ENCODE data around the gene GSPT1.
A peak's percentile ranks its signal among the peaks of the same experiment; 100 is the strongest.
"Not testable (repeated sequence)": the region's sequence is repeated elsewhere in the genome, so short reads cannot be mapped to it uniquely, and the experiment has no call there.

GSPT1 gene

DNA sequence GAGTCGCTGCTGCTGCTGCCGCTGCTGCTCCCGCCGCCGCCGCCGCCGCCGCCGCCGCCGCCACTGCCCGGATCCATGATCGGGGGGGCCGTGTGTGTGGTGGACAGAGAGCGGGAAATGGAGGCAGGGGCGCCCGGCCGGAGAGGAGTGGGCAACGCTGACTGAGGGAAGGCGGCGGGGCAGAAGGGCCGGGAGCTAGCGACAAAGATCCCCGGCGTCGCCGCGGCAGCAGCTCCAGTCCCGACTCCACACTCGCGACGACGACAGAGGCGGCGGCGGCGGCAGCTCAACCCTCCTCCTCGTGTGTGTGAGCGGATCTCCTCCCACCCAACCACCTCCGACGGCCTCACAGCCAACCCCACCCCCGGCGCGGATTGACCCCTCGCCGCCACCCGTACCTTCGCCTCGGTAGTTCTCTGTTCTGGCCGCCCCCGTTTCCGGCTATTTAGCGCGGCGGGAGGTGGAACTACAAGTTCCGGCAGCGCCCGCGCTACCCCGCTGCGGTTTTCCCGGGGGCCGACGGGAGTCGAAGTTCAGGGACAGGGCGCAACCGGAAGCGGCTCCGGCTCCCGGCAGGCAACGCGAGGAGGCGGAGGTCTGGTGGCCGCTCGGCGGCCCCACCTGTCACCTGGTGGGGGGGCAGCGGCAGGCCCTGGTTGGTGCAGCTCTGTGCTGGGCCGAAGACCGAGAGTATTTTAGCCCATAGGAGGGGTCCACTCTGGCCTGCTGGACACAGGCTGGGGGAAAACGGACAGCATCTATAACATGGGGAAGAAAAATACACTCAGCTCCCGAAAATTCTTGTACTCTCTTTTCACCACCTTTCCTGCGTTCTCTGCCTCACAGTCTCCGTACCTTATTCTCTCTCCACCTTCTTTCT, at the start of gene GSPT1:
Gene GSPT1, minus strand, starts transcription at position 313 of the 880 bp plus-strand sequence. Its CDS starts 236 bp downstream, at position 77.
- DNase-seq, result peak; percentile 99

DNA sequence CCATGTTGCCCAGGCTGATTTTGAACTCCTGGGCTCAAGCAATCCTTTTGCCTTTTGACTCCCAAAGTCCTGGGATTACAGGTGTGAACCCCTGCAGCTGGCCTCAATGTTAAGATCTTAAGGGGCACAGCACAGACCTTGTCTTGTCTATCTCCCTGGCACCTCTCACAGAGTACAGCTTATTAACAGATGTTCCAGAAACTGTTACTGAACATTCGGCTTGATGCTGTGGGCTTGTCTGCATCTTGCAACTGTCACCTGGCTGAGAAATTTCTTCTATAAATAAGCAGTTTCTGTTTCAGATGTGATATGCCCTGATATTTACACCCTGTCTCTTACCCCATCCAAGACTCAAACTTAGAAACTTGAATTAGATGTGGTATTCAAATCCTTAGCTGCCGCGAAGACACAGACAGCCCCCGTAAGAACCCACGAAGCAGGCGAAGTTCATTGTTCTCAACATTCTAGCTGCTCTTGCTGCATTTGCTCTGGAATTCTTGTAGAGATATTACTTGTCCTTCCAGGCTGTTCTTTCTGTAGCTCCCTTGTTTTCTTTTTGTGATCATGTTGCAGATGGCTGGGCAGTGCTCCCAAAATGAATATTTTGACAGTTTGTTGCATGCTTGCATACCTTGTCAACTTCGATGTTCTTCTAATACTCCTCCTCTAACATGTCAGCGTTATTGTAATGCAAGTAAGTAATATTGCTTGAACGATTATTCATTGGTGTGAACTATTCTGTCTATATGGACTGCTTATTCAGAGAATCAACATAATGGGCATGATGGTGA, 49.2 kb upstream of the GSPT1 start, which contains the start of gene TNFRSF17:
Gene TNFRSF17, plus strand, starts transcription at position 450 of the 791 bp plus-strand sequence. Its CDS starts 115 bp downstream, at position 565.
- DNase-seq, result no peak

DNA sequence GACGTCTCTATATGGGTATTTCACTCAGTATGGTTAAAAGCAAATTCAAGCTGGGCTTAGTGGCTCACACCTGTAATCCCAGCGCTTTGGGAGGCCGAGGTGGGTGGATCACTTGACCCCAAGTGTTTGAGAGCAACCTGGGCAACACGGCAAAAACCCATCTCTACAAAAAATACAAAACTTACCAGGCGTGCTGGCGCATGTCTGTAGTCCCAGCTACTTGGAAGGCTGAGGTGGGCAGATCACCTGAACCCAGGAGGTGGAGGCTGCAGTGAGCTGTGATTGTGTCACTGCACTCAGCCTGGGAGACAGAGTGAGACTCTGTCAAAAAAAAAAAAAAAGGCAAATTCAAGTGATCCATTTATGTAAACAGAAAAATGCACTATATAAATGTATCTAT, 48.0 kb upstream of the GSPT1 start:
- no peak for DNase-seq

DNA sequence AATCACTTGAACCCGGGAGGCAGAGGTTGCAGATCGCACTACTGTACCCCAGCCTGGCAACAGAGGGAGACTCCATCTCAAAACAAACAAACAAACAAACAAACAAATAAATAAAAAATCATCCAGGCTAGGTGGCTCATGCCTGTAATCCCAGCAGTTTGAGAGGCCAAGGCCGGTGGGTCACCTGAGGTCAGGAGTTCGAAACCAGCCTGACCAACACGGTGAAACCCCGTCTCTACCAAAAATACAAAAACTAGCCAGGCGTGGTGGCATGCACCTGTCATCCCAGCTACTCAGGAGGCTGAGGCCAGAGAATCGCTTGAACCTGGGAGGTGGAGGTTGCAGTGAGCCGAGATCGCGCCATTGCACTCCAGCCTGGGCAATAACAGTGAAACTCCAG, 47.2 kb upstream of the GSPT1 start:
- not testable (repeated sequence) for DNase-seq

DNA sequence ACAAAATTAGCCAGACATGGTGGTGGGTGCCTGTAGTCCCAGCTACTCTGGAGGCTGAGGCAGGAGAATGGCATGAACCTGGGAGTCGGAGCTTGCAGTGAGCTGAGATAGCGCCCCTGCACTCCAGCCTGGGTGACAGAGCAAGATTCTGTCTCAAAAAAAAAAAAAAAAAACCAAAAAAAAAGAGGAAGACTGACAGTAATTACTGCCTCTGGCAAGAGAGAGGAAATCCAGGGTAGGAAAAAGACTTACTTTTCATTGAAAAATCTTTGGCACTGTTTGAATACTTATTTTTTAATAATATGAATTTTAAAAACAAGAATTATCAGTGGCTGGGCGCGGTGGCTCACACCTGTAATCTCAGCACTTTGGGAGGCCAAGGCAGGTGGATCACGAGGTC, 46.7 kb upstream of the GSPT1 start:
- peak in 1 of 3 donors; percentile 16 for DNase-seq

DNA sequence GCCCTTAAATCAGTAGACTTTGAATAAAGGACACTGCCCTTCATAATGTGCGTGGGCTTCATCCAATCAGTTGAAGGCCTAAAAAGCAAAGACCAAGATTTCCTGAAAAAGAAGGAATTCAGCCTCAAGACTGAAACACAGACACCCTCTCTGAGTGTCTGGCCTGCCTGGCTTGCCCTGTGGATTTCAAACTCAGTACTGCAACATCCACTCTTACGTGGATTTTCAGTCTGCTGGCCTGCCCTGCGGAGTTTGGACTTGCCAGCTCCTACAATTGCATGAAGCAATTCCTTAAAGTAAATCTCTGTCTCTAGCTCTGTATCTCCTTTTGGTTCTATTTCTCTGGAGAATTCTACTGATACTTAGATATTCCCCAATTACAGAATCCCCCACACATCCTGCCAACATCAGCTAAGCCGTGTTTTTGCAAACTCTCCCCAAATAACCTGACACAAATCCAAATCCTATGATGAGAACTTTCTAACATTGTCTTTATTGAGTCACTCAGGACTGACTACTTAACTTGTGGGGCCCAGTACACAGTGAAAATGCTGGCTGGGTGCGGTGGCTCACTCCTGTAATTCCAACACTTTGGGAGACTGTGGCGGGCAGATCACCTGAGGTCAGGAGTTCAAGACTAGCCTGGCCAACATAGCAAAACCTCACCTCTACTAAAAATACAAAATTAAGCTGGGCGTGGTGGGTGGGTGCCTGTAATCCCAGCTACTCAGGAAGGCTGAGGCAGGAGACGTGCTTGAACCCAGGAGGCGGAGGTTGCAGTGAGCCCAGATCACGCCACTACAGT, 42.0 kb upstream of the GSPT1 start:
- DNase-seq, result no peak

DNA sequence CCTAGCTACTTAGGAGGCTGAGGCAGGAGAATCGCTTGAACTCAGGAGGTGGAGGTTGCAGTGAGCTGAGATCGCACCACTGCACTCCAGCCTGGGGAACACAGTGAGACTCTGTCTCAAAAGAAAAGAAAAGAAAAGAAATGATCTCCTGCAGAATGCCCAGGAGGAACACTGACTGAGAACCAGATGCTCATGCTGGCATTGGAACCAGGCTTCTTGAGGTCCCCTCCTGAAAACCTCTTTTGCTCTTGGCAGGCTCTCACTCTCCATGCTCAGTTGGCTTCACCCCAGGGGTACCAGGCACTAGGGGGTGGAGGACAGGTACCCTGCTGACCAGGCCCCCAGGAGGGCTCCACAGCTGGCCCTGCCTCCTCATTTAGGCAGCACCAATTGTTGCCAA, 40.8 kb upstream of the GSPT1 start:
- no peak for DNase-seq

DNA sequence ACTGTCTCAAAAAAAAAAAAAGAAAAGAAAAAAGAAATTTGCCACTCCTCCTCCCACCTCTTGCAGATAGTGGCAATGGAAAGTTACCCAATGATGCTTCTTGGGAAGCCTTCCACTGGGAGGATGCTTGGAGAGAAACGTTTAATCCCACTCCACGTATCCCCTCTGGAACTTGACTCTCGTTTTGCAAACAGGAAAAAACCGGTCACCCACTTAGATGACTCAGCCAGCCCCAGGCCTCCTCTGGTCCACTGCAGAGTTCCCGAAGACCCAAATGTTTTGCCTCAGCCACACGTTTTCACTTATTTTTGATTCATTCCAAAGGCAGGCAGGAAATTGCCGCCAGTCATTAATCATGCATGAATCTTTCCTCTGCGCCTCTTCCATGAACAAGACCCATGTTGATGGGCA, 40.0 kb upstream of the GSPT1 start:
- no peak for DNase-seq

DNA sequence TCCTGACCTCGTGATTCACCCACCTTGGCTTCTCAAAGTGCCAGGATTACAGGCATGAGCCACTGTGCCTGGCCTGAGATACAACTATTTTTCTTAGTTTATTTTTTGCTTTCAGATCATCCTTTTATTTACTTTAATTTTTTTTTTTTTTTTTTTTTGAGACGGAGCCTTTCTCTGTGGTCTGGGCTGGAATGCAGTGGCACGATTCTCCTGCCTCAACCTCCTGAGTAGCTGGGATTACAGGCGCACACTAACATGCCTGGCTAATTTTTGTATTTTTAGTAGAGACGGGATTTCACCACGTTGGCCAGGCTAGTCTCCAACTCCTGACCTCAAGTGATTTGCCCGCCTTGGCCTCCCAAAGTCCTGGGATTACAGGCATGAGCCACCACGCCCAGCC, 37.8 kb upstream of the GSPT1 start:
- DNase-seq, result not testable (repeated sequence)

DNA sequence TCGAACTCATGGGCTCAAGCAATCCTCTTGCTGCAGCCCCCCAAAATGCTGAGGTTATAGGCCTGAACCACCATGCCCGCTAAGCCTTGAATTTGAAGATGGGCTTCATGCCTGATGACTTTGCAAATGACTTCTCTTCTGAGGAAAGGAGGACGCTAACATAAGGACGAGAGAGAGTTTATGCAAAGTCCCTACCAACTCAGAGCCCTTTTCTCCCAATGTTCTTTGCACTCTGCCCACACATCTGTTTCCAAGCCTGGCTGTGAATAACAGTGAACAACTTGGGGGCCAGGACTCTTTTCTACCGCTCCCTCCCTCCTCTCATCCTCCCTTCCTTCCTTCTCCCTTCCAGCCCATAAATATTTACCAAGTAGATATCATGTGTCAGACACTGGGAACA, 34.6 kb upstream of the GSPT1 start:
- no peak for DNase-seq

DNA sequence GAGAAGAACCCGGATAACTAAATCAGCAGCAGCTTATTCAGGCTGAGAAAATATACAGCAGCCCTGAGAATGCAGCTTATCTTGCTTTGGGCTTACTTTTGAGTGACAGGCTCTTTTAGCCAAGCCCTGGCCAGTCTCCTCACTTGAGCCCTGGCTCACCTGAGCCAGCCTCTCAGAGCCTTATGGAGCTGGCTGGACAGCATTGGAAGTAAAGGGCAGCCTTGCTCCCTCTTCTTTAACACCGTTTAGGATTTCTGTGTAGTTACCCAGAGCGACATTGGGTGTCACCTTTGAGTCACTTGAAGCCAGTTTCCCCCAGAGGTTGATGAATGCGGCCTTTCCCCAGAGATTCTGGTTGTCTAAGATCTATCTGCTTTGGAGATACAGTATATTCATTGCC, 33.8 kb upstream of the GSPT1 start:
- peak; percentile 63 to 71 (median 66) for DNase-seq

DNA sequence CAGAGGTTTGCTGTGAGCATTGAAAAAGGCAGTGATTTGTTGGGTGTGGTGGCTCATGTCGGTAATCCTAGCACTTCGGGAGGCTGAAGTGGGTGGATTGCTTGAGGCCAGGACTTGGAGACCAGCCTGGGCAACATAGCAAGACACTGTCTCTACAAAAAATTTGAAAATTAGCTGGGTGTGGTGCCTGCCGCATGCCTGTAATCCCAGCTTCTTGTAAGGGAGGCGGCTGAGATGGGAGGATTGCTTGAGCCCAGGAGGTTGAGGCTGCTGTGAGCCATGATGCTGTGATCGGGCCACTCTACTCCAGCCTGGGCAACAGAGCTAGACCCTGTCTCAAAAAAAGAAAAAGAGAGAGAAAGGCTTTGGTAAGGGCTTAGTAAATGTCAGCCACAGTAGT, 33.1 kb upstream of the GSPT1 start:
- no peak for DNase-seq

DNA sequence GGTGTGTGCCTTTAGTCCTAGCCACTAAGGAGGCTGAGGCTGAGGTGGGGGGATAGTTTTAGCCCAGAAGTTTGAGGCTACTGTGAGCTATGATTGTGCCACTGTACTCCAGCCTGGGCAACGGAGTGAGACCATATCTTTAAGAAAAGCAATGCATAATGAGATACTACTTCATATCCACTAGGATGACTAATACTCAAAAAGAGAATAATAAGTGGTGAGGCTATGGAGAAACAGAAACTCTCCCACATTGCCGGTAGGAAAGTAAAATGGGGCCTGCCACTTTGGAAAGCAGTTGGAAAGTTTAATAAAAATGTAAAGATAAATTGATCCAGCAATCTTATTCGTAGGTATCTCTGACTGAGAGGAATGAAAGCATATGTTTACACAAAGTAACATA, 30.7 kb upstream of the GSPT1 start:
- peak in 1 of 3 donors; percentile 6 for DNase-seq

DNA sequence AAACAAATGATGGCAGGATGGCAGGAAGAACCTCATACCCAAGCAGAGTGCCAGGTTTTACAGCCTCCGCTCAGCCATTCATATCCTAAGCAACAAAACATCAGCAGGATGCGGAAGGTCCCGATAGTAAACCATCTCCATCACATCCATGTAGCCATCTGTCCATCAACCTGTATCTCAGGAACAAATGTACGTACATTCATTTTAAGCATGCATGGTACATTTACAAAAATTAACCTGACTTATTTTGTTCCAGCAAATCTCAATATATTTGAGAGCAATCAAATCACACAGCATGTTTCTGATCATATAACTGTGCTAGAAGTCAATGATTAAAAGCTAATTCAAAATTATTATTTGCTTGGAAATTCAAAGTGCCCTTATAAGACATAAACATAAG, 26.2 kb upstream of the GSPT1 start, which contains the start of gene NPIPB2:
Gene NPIPB2, minus strand, starts transcription at position 101 of the 400 bp plus-strand sequence. Its CDS starts 0 bp downstream, at position 101.
- not testable (repeated sequence) for DNase-seq

DNA sequence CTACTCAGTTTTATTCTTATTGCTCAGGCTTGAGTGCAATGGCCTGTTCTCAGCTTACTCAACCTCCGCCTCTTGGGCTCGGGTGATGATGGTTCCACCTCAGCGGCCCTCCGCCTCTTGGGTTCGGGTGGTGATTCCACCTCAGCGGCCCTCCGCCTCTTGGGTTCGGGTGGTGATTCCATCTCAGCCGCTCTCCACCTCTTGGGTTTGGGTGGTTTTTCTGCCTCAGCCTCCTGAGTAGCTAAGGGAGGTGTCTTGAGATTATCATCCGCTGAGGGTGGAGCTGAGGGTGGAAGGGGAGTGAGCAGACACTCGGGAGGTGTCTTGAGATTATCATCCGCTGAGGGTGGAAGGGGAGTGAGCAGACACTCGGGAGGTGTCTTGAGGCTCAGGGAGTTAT, 11.6 kb upstream of the GSPT1 start:
- not testable (repeated sequence) for DNase-seq

DNA sequence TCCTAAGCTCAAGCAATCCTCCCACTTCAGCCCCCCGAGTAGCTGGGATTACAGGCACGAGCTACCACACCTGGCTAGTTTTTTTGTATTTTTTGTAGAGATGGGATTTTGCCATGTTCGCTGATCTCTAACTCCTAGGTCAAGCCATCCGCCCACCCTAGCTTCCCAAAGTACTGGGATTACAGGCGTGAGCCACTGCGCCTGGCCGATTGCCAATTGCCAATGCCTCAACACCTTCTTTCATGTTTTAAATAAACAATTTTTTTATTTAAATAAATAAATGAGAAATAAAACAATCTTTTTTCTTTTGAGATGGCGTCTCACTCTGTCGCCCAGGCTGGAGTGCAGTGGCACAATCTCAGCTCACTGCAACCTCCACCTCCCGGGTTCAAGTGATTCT, 8.3 kb upstream of the GSPT1 start:
- not testable (repeated sequence) for DNase-seq

DNA sequence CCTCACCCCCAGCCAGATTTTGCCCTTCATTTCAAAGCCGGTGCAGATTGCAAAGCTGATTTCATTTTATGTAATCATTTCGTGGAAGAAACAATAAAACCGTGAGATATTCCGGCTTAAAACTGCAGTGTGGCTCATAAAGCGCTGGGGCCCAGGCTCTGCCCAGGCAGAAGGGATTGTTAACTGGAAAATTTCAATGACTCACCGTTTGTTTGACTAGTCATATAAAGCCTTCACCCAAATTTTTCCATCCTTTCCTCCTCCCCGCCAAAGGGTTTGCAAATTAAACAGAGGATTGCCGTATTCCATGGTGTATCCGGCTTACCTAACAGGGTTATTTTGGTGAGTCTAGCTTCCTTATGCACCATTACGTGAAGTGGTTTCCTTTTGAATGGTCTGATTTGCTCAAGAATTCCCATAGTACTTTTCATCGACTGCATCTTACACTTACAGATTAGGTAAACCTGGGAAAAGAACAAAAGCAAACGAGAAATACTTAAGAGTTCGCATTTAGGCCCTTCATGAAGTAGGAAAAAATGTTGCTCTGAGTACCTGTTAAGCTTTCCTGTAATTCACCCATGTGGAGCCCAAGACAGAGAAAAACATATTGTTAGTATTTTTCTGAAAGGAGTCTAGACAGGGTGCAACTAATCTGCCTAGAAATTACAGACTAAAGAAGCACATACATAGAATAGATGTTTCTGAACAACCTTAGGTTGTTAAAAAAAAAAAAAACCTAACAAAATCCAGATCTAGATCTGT, 949 bp upstream of the GSPT1 start:
- DNase-seq, result peak; percentile 38 to 76 (median 51)

DNA sequence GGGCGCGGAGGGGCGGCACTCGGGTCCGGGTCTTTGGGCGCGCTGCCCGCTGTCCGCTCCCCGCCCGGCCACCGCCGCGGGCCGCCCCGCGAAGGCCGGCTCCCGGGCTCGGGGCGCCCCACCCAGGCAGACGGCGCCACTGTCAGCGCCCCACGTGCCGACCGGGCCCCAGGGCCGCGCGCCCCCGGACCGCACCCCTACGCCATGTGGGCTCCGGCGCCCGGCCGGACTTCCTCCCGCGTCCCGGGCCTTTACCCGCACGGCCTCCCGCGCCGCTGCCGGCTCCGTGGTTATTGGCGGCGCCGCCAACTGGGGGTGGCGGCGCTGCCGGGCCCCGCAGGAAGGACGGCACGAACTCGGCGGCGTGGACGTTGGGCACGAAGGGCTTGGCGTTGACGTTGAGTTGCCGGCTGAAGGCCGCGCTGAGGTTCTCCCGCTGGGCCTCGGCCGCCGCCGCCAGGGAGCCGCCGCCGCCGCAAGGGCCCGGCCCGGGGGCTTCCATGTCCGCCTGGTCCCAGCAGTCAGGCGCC, 577 bp downstream of the GSPT1 start:
- DNase-seq, result peak; percentile 75 to 85 (median 81)

DNA sequence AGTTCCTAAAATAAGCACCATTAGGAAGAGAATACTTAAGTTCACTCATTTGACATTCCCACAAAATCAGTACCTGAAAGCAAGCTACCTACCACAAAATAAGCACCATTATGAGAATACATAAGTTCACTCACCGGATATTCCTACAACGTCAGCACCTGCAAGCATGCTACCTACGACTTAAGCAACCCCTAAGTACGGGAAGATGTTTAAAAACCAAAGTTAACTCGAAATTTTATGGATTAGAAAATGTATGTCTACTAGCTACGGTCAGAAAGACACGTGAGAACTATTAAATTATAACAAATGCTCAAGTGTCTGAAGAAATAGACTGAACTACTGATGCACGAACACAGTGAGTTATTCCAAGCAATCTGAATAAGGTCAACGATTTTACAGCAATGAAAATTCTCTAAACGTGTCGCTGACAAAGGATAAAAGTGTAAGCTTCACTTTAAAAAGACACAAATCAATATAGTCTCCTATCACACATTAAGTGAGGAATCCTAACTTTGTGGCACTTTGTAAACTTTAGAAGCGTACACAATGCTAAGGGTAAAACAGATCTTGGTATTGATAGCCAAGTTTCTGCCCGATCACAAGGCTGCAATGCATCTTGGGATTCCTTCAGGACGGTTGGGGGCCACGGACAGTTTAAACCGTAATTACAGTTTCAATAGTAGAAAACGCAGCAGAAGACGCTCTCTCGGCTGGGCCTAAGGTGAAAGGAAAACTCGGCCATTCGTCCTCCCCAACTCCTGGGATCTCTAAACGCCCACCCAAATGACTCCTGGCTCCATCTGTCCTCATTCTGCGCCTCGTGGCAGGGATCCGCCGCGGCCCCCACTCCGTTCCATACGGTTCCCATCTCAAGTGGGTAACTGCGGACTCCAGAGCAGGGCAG, 1.3 kb downstream of the GSPT1 start:
- peak; percentile 44 to 46 (median 45) for DNase-seq

DNA sequence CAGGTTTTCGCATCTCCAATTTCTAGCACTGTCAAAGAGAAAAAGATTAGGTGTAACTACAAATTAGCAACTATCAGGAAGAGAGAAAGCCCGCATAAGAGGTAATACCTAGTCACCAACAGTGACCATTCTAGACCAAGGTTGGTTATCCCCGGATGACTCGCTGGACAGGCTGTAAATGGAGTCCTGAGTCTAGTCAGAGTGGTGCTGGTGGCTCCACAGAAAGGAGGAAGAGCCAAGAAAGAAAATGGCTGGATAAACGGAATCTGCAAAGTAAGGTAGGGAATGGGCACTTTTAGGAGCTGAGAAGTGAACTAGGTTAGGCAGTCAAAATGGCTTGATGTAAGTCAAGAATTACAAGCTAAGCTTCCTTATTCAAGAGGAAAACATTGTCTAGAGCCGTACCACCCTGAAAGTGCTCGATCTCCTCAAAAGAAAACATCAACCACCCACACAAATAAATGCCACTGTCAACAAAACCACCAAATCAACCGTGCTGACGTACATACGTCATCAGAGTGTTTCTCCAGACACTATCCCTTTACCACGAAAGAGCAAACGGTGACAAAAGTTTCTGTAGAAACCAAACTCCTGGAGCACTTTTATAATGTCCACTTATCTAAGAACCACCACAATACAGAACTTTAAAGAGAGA, 2.2 kb downstream of the GSPT1 start:
- peak; percentile 70 to 82 (median 70) for DNase-seq
